ENCODE data around the gene RIPK4.

DNA sequence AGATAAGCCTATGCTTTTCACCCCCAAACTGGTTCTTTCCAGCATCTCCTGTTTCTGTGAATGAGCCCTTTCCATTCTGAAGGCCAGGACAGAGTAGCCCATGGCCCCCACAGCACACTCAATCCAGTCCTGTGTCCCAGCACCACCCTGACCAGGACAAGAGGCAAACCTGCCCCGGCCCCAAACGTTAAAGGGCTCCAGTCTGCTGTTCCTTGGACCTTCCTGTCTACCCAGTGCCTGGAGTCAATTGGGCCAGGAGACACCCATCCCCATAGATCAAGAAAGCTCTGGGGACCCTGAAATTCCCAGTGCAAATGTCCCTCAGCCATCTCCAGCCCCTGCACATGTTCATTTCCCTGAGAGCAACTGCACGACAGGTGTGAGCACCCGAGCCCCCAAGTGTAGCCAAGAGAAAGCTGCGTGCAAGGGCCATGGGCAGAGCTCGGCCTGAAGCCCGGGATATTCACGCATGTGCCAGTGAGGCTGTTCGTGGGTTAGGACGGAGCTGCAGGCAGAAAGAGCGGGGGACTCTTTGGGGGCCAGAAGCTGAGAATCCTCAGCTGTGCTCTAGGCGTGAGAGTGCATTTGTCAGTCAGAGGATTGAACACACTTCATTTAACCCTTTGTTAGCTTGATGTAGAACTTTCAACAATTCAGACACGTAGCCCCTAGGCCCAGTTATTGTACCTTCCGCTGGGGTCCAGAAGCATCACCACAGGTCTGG lies 4.2 kb upstream of the RIPK4 start:
- TF ChIP-seq, protein P1, sequence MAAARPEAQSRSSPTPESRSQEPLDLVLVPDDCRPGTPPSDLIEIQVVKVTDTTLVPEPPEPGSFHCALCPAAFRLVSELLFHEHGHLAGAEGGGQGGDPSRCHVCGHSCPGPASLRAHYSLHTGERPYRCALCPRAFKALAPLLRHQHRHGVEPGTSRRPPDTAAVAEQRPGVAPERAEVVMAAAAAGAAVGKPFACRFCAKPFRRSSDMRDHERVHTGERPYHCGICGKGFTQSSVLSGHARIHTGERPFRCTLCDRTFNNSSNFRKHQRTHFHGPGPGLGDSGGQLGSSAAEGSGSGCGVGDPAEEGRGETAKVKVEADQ (CRISPR knock-in tag; IDR thresholded peaks at IDR 0.05; ENCODE audit: borderline replicate concordance) = no peak
- TF ChIP-seq MYC (CRISPR knock-in tag; IDR thresholded peaks at IDR 0.05; ENCODE audit: borderline replicate concordance) (no peak), EP300 (IDR thresholded peaks at IDR 0.05; ENCODE audit: low read depth in 2 of 2, low read length in 2 of 2) (no peak), EP300 (CRISPR knock-in tag; IDR thresholded peaks at IDR 0.05; ENCODE audit: borderline replicate concordance) (no peak), FIP1L1 (IDR thresholded peaks at IDR 0.05; ENCODE audit: borderline replicate concordance, insufficient read depth, low read depth, low read length) (no peak), NFATC3 (CRISPR knock-in tag; IDR thresholded peaks at IDR 0.05) (no peak), ZNF75D (CRISPR knock-in tag; IDR thresholded peaks at IDR 0.05; ENCODE audit: borderline replicate concordance) (no peak), KDM1A (CRISPR knock-in tag; IDR thresholded peaks at IDR 0.05) (no peak), JUN (CRISPR knock-in tag; IDR thresholded peaks at IDR 0.05) (no peak), RFX5 (IDR thresholded peaks at IDR 0.05; ENCODE audit: low read depth, low read length) (no peak), PHB2 (IDR thresholded peaks at IDR 0.05; ENCODE audit: partially characterized antibody) (no peak)
- TF ChIP-seq, protein P2, sequence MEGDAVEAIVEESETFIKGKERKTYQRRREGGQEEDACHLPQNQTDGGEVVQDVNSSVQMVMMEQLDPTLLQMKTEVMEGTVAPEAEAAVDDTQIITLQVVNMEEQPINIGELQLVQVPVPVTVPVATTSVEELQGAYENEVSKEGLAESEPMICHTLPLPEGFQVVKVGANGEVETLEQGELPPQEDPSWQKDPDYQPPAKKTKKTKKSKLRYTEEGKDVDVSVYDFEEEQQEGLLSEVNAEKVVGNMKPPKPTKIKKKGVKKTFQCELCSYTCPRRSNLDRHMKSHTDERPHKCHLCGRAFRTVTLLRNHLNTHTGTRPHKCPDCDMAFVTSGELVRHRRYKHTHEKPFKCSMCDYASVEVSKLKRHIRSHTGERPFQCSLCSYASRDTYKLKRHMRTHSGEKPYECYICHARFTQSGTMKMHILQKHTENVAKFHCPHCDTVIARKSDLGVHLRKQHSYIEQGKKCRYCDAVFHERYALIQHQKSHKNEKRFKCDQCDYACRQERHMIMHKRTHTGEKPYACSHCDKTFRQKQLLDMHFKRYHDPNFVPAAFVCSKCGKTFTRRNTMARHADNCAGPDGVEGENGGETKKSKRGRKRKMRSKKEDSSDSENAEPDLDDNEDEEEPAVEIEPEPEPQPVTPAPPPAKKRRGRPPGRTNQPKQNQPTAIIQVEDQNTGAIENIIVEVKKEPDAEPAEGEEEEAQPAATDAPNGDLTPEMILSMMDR (CRISPR knock-in tag; IDR thresholded peaks at IDR 0.05) = no peak
- TF ChIP-seq, protein P3, sequence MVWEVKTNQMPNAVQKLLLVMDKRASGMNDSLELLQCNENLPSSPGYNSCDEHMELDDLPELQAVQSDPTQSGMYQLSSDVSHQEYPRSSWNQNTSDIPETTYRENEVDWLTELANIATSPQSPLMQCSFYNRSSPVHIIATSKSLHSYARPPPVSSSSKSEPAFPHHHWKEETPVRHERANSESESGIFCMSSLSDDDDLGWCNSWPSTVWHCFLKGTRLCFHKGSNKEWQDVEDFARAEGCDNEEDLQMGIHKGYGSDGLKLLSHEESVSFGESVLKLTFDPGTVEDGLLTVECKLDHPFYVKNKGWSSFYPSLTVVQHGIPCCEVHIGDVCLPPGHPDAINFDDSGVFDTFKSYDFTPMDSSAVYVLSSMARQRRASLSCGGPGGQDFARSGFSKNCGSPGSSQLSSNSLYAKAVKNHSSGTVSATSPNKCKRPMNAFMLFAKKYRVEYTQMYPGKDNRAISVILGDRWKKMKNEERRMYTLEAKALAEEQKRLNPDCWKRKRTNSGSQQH (CRISPR knock-in tag; IDR thresholded peaks at IDR 0.05; ENCODE audit: low read depth) = no peak
